DMS 273 (cell line): ENCODE measurements around the gene PRKAA1.

Experiments used
- DNase-seq: peaks from one replicate; lab custom pipeline; 2025; ENCODE audit not compliant: unreplicated experiment; lab: John Stamatoyannopoulos, UW

Gene PRKAA1

DNA sequence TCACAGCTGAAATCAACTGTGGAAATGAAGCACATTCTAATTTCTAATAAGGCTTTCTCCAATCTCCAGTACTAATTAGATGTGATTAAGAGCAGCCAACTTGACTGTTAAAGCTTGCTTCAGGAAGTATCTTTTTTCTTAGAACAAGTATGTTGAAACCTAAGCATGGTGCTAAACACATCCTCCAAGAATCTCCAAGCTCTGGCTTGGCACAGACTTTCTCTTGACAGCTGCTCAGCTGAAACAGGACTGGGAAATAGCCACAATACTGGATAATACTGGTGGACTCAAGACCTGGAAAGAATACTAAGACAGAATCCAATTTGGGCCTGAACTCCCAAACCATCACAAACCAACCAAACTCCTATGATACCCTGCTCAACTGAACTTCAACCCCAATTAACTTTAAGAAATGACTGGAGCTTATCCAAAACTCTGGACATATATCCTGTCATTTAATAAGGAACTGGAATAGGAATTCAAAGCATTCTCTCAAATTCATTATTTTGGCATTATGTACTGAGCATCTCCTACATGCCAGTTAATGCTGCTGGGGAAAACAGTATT, 16.2 kb downstream of the PRKAA1 start:
- DNase-seq, result peak; percentile 36

DNA sequence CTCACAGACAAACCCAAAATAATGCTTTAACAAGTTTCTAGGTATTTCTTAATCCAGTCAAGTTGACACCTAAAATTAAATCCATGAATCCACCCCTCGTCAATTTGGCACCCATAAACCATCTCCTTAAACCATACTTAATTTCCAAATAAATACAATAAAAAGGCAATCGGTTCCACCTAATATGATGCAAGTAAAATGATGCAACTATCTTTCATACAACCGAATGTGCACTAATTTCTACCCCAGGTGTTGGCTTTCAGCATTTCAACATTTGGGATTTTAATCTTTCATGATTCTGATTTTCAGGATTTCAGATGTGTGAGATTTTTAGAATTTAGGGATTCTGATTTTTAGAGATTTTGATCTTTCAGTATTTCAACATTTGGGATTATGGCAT, 17.3 kb downstream of the PRKAA1 start:
- DNase-seq, result no peak

DNA sequence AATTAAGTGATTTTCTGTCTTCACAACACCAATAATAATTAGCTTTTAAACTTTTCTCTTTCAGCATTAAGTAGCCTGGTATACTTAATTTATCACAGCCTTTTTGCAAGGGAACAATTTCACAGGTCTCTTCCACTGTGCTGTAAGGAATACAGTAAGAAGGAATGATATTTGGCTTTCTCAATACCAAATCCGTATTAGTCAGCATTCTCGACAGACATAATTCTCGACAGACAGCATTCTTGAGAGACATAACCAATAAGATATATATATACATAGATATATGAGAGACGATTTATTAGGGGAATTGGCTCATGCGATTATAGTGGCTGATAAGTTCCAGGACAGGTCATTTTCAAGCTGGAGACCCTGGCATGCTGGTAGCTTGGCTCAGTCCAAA, 18.0 kb downstream of the PRKAA1 start:
- DNase-seq, result no peak

DNA sequence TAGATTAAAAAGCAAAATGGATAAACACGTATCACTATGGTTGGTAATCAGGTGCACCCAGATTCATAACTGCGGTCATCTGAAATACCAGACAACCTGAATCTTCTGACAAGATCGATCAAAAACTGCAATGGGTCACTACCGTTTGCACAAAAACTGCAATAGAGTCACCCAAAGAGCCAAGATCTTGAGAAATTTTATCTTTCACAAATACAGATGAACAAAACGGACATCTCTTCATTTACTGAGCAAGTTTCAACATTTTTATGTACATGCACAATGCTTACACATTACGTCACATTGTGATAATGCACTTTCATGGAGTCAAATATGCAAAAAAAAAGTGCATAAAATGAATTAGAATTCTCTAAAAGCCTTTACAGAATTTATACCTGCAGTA, 18.6 kb downstream of the PRKAA1 start:
- no peak for DNase-seq

DNA sequence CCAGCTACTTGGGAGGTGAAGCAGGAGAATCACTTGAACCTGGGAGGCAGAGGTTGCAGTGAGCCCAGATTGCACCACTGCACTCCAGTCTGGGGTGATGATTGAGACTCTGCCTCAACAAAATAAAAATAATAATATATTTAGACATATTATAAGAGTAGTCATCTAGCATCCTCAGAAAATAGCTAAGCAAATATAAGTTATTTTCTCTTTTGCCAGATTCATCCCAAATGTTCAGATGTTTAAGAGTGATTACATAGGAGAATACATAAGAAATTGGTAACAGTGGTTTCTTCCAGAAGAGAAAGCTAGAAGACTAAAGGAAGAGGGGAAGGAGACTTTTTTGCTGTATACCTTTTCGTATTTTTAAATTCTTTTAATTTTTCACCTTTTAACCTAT, 20.0 kb downstream of the PRKAA1 start:
- DNase-seq, result no peak

DNA sequence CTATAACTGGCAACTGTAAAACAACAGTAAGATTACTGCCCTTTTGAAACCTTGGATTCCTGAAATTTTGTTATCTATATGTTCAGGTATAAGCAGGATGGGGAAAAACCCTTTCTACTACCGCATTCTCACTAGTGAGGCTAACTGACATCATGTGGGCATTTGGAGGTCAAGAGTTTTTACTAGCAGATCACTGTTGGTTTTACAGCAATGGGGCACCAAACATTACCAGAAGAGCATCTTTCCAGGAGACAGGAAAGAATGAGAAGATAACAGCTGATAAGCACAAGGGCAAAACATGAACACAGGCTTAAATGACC, 21.6 kb downstream of the PRKAA1 start:
- DNase-seq, result no peak

DNA sequence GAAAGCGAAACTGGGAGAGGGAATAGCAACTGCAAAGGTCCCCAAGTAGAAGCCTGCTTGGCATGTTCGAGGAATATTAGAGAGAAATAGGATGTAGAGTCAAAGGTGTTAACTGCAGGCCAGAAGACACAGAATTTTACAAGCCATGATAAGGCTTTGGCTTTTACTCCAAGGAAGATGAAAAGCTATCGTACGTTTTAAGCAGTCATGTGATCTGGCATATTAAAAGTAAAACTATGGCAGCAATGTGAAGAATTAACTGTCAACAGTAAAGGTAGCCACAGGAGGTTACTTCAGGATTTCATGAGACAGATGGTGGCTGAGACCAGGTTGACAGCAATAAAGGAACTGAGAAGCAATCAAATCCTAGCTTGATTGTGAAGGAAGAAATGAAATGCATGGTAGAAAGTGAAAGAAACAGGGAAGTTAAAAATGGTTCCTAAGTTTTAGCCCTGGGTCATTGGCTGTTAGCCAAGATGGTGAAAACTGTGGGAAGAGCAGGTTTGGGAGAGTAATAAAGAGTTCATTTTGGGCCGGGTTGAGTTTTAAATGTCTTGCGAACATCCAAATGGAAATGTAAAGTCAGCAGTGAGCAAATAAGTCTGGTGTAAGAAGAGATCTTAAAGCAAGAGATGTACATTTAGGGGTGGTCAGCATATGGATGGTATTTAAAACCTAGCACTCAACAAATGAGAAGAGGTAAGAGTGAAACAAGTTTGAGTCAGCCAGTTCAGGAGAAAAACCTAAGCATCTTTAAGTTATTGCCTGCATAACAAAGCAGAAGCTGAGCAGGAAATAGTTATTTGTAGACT, 22.1 kb downstream of the PRKAA1 start:
- DNase-seq, result peak; percentile 11

DNA sequence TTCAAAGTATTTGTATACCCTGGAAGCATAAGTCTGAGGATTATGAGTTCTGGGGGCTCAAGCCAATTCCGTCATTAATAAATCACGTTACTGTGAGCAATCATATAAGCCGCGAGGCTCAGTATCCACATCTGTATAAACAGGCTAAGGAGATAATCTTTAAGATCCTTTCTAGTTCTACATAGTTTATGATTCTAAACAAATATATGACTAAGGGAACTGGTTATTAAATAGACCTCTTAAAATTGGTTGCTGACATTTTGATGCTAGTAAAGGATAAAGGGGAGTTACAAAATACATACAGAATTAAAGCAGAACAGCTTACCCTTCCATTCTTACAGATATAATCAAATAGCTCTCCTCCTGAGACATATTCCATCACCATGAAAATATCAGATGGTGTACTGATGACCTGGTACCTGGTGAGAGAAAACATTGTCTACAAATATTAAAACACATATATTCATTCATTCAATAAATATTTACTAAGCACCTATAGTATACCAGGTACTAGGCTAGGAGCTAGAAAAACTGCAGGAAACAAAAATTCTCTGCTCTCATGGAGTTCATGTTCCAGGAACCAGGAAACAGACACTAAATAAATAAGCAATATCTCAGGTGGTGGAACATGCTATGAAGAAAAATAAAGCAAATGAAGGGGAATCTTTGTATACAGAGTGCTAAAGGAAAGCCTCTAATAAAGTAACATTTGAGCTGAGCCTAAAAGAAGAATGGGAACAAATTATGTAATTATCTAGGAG, 22.9 kb downstream of the PRKAA1 start:
- DNase-seq, result no peak

DNA sequence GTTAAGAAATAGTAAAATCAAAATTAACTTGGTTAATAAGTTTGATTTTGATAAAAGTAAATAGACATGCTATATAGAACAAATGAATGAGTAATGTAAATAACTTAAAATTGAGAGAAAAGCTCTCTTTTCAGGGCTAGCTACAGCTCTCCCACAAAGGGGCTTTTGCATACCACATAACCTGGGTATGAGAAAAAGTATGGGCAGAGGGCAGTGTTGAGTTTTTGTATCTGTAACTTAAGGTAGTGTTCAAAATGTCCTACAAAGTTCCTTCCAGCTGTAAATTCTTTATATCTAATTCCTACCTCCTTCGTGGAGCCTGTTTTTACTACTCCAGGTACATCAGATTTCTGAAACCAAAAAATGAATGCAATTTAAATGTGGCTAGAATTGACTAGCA, 23.6 kb downstream of the PRKAA1 start:
- no peak for DNase-seq

DNA sequence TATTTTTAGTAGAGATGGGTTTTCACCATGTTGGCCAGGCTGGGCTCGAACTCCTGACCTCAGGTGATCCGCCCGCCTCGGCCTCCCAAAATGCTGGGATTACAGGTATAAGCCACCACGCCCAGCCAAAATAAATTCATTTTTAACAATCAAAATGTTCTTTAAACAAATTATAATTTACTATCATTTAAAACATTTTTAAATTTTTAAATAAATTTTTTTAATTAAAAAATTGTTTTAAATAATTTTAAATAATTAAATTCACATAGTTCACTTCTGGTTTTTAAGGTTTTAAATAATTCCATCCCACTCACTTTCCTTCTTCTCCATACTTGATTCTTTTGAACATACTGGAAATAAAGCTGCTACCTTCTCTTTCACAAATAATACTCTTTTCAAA, 27.4 kb downstream of the PRKAA1 start:
- no peak for DNase-seq

DNA sequence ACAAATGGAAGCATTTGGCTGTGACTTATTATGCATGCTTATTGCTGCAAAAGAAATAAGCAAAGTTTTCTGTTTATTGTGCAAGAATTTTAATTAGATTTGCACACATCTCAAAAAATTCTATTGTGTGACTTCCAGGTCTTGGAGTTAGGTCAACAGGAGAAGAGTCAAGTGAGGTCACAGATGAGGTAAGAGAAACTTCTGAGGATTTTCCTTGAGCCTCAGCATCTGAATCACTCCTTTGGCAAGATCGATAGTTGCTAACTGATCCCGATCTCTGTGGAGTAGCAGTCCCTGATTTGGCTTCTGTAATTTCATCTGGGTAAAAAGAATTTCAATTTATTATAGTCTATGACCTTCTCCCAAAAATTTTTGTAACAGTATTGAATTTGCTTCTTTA, 35.5 kb downstream of the PRKAA1 start:
- no peak for DNase-seq

DNA sequence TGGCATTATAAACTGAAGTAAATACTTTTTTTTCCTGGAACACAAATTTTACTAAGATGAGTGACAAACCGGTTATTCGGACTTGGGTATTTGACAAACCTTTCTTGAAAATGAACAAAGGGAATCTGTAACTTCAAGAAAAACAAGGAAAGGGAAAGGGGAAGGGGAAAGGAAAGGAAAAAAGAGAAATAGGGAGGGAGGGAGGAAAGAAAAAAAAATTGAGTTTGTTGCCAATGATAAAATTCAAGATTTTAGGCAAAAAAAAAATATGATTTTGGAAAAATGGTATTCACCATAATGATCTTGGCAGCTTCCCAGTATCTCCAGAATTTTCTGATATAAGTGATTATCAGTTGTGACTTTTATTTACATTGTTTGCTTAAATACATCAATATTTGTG, 40.8 kb downstream of the PRKAA1 start:
- no peak for DNase-seq

DNA sequence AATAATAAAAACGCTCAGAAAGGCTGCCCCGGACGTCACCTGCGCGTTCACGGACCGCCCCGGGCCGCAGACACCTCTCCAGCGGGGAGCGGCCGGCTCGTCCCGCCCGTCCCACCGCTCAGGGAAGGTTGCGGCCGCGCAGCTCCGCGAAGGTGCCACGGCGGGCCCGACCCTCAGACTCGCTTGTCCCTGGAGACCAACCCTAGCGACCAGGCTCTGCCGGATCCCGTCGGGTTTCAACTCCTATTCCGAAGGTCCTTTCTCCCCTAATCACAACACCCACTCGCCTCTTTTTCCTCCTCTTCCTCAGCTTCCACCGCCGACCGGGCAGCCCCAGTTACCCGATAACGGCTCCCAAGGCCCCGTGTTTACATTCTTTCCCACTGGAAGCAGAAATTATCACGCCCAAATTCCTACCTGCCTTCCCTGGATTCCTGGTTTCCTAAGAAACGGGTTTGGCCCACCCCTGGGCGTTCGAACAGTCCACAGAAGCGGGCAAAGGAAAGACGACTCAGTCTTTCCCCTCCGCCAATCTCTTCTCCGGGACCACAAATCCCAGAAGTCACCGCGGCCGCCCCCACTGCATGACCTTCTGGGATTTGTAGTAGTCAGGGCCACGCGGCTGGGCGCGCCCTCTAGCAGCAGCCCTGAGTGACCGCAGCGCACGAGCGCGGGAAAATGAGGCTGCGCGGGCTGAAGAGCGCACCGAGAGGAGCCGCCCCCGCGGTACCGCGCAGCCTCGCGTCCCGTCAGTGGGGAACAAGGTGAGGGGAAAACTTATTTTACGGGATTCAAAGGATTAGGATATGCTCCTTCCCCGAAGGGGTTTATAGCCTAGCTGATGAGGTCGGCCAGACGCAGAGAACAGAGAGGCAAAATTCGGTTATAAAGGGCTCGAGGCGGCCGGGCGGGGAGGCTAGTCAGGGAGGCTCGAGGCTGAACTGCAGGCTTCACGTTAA, 42.5 kb downstream of the PRKAA1 start, which contains the start of gene TTC33:
TTC33 (minus strand) TSS at position 555 of the 959 bp plus-strand sequence. CDS start 8,943 bp downstream, outside the sequence.
- peak; percentile 98 for DNase-seq

DNA sequence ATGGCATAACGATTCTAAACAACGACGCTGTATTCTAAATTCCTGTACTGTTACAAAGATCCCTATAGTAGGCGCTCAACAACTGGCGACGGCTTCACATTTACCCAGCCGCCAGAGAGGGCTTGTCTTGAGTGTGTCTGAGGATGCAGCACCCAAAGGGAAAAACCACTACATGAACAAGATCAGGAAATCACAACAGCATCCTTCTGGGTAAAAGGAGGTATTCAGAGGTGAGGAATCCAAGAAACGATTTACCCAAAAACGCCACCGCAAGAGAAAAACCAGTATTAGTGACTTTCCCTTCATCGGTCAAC, 43.1 kb downstream of the PRKAA1 start:
- DNase-seq, result peak; percentile 89

DNA sequence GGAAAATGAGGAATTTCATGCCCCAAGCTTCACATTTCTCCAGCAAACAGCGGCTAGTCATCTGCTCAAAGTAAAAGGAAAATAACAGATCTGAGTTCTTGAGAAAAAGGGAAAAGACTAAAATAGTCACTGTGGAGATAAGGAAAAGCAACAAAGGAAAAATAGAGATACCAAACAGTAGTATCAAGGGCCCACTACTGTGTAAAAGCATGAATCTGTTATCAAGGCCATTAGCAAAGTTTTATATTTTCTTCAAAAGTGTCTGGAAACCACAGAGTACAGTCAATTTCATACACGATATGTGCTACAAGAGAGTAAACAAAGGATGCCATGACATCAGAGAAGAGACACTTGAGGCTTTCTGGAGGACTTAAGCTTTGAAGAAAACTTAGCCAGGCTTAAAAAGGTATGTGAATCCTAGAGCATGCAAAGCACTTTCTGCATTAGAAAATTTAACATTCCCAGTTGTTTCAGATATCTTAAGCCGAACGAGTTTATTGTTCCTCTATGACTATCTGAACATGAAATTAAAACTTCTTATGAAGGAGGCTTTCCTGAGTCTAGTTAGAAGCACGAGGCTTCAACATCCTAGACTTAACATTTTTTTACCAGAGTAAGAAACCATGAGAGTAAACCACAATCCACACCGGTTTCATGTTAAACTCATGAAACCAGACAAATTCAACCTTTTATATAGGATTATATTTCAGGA, 43.6 kb downstream of the PRKAA1 start:
- peak; percentile 40 for DNase-seq

DNA sequence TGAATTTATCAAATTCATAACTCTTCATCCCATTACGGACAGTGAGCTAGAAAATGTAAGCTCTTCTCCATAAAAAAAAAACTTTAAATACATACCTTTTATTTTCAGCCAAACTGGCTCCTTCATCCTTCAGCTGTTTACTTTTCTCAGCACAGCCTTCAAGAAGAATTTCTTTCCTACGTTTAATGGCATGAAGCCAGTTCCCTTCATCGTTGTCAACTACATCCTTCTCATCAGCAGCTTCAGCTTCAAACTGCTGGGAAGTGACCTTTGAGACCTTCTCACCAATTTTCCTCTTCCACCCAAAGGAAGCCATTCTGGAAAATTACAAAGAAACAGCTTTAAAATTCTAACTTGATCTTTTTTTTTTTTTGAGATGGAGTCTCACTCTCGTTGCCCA, 51.5 kb downstream of the PRKAA1 start:
- DNase-seq, result peak; percentile 3

DNA sequence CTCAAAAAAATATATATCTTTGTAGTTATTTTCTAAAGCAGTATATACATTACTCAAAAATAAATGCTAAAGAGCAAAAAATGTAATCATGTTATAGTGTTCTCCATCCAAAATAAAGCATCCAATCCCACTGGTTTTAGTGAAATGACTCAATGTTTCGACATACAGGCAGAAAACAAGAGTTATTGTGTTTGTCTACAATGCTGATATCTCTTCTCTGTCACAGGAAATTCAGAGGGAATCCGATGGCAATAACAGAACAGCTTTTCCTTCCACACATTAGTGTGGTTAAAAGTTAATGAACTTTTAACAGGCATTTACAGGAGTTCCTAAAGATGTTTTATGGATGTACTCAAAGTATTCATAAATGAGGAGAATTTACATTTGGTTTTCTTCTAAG, 54.4 kb downstream of the PRKAA1 start:
- DNase-seq, result no peak

DNA sequence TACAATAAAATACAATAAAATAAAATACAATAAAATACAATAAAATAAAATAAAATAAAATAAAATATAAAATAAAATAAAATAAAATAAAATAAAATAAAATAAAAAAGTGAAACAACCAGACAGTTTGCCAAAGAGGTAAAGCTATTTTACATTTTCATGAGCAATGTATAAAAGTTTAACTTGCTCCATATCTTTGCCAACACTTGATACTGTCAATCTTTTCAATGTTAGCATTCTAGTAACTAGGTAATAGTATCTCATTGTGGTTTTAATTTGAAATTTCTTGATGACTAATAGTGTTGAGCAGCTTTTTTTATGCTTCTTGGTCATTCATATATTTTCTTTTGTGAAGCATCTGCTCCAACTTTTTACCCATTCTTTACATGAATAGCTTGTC, 59.7 kb downstream of the PRKAA1 start:
- no peak for DNase-seq

DNA sequence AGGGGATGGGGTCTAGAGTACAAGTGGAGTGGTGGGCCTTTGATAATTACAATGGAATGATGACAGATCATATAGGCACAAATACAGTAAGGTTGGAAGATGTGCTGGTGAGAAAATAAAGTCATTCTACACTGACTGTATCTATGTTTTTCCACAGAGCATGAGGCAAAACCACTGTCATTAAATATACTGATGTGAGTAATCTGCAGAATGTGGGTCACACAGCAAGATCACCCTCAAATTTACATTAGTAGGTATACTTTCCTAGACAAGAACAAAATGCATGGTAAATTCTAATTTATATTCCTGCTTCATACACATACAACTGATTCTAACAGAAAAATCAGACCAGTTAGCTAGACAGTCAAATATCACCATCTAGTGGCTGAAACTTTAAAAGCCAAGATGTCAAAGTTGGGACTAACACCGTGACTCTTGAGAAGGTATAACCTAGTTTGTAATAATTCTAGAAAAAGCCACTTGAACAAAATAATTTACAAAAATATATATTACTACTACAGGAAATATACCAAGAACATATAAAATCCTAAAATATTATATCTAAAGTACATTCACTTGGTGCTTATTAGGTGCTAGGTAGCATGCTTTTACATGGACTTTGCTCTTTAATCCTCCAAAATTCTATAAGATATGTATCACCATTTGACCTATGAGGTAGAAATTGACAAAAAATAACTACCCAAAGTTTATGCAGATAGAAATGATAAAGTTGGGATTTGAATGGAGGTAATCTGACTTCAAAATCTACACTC, 61.9 kb downstream of the PRKAA1 start:
- DNase-seq, result peak; percentile 72

DNA sequence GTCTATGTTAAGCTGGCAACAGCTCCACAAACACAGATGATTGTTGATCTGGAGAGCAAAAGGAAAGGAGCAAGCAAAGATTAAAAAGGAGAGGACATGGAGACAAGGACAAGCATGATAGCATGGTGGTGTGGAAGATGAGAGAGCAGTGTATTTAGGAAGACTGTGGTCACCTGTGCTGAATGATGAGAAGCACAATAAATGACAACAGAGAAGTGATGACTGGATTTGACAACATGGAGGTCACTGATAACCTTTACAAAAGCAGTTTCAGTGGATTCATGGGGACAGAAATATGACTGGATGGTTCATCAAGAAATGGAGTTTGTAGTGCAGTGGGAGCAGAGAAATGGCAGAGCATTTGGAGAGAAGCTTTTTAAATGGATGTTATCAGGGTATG, 62.6 kb downstream of the PRKAA1 start:
- no peak for DNase-seq
